ENCODE measurements around the gene PCMT1. TPM values are rescaled to one million over a fixed set of nuclear protein-coding genes. Genes with fewer than 3 reads are reported as not detected.

The PCMT1 gene
- total and polyA plus RNA-seq, 2 of the 8 experiments (the other 6 are each of a cell fraction or from before 2014, with no cell fraction given) = 84.3 to 91.3 TPM

GRCh38 chr6:149750136-149750609 lies 632 bp downstream of the PCMT1 start:
- Histone ChIP-seq H3K23me2 (ENCODE audit: low read depth, low read length) (peaks cover 9% of the 10 kb centered on the region; the same call in 1 of the 2 replicates), H3K36me3 (ENCODE audit: control insufficient read depth in 2 of 4, insufficient read depth in 4 of 4, low read length in 3 of 4) (no peaks in the 10 kb centered on the region), H2AFZ (ENCODE audit: low read length) (no peak overlapping the region), H2BK12ac (ENCODE audit: low read depth, low read length) (no peak overlapping the region), H2BK120ac (replicated peaks; ENCODE audit: low read depth, low read length) (no peak overlapping the region), H3K18ac (ENCODE audit: extremely low read depth, low read length) (peak overlapping the region; percentile 1; the same call in 1 of the 2 replicates), H3K23ac (ENCODE audit: insufficient read length) (no peak overlapping the region), H3K79me1 (ENCODE audit: low read depth, low read length) (no peaks in the 10 kb centered on the region; the same call in 1 of the 2 replicates), H2BK15ac (ENCODE audit: low read length) (no peak overlapping the region), H4K5ac (ENCODE audit: insufficient read length, low read depth, low read length) (no peak overlapping the region), H4K20me1 (replicated peaks in 1 of 2; ENCODE audit: control insufficient read depth in 1 of 2, insufficient read depth in 2 of 2, low read length in 2 of 2) (peaks cover 2 to 5% of the 10 kb centered on the region in 2 experiments), H3K27me3 (replicated peaks in 1 of 4; ENCODE audit: control insufficient read depth in 3 of 4, extremely low read depth in 1 of 4, insufficient read depth in 3 of 4, low read length in 3 of 4) (no peaks in the 10 kb centered on the region), H4K8ac (ENCODE audit: extremely low read depth, insufficient read depth, low read length) (no peak overlapping the region), H4K91ac (replicated peaks; ENCODE audit: insufficient read length, low read length) (no peak overlapping the region), H3K4me1 (replicated peaks in 1 of 4; ENCODE audit: control insufficient read depth in 3 of 4, insufficient read depth in 4 of 4, low read length in 3 of 4) (peaks cover 0 to 3% (median 0%) of the 10 kb centered on the region in 4 experiments; a peak in 1 of 7 replicates), H2BK5ac (ENCODE audit: low read depth, low read length) (peak overlapping the region; percentile 73; the same call in 1 of the 2 replicates), H3K14ac (ENCODE audit: insufficient read length) (no peak overlapping the region), H2BK20ac (ENCODE audit: low read length) (no peak overlapping the region), H3K4ac (replicated peaks; ENCODE audit: insufficient read length, low read depth, low read length) (no peak overlapping the region), H3K79me2 (ENCODE audit: control insufficient read depth in 1 of 2, insufficient read depth in 2 of 2, low read length in 2 of 2) (peaks cover 4 to 59% of the 10 kb centered on the region in 2 experiments), H3K9me3 (ENCODE audit: insufficient read depth in 2 of 2, low read depth in 1 of 2, low read length in 1 of 2) (no peaks in the 10 kb centered on the region), H3K4me2 (ENCODE audit: insufficient read depth in 1 of 2, low read depth in 2 of 2, low read length in 2 of 2) (peak overlapping the region; percentile 75 to 83), H3K27ac (ENCODE audit: low read depth, low read length) (peak overlapping the region; percentile 73; the same call in 1 of the 2 replicates), H3K56ac (replicated peaks; ENCODE audit: insufficient read length, low read depth, low read length) (peak overlapping the region; percentile 59), H3K9ac (replicated peaks in 1 of 4; ENCODE audit: extremely low read depth in 1 of 4, low read depth in 3 of 4, low read length in 3 of 4) (peak overlapping the region; percentile 71 to 88 (median 75)), H3K4me3 (ENCODE audit: extremely low read depth in 1 of 4, insufficient read depth in 2 of 4, low read depth in 3 of 4, low read length in 4 of 4) (peak overlapping the region; percentile 71 to 93 (median 84)), H2AK5ac (ENCODE audit: low read depth, low read length) (no peak overlapping the region)
- TF ChIP-seq KDM4A (IDR thresholded peaks at IDR 0.05; ENCODE audit: low read depth, low read length, severe bottlenecking) (peak; percentile 89), SIN3A (conservative IDR thresholded peaks at IDR 0.05 in 1 of 2, IDR thresholded peaks at IDR 0.05 in 1 of 2; ENCODE audit: low read depth in 1 of 2, low read length in 2 of 2) (peak in 1 of 2 experiments; percentile 75; a peak in 1 of 4 replicates), HDAC2 (IDR thresholded peaks at IDR 0.05; ENCODE audit: borderline replicate concordance in 1 of 2, low read depth in 2 of 2, low read length in 2 of 2) (no peak; a peak in 1 of 4 replicates), ASH2L (IDR thresholded peaks at IDR 0.05; ENCODE audit: low read length) (peak; percentile 37), CREB1 (IDR thresholded peaks at IDR 0.05) (peak; percentile 45)
- 3% methylated on average over 25 of the region's 25 CpGs; no CpG with 5 or more reads in 1 of the 2 experiments for WGBS, 2 experiments (ENCODE audit: extremely low coverage in 1 of 2, insufficient coverage in 1 of 2, insufficient read length in 1 of 2, insufficient replicate concordance in 2 of 2, low coverage in 1 of 2, low lambda C conversion rate in 2 of 2, missing lambda C conversion rate in 1 of 2)
- ChIA-PET CTCF (ENCODE audit: partially characterized antibody) (interaction anchor here (0.6 to 1.3 kb wide), 2 partner anchors 9 to 19 kb away, joined by 3 to 4 read pairs; no protein-coding TSS in a partner anchor), POLR2A (ENCODE audit: partially characterized antibody) (interaction anchor here (0.9 to 1.8 kb wide), 6 partner anchors 9 to 204 kb away, joined by 3 to 11 read pairs (median 3); partner anchors contain the start of genes GINM1, LATS1 and PPIL4)
- no peak for FAIRE-seq
- peak; percentile 60 to 78 for DNase-seq (ENCODE audit: low read depth in 1 of 2, low spot score in 2 of 2)

Data from H1 (cell line).